Subcutaneous abdominal adipose tissue (tissue), 5 donors: ENCODE data around the gene AGO4.
"Not testable (repeated sequence)": the region's sequence is repeated elsewhere in the genome, so short reads cannot be mapped to it uniquely, and the experiment has no call there.

Source experiments
- H3K27ac ChIP-seq: one replicate; pipeline ENCODE4 v1.7.0; 2013; ENCODE audit warnings: low read depth, mild to moderate bottlenecking, inconsistent platforms, low read length, moderate library complexity
- H3K27me3 ChIP-seq, 5 donors: one replicate each; pipeline ENCODE4 v1.7.0; 2013; ENCODE audit warnings: low read length in 5 of 5, inconsistent platforms in 1 of 5; ENCODE audit not compliant: control insufficient read depth in 5 of 5, insufficient read depth in 4 of 5
- H3K36me3 ChIP-seq, 5 donors: one replicate each; pipeline ENCODE4 v1.7.0; 2013; ENCODE audit warnings: low read length in 5 of 5; ENCODE audit not compliant: control insufficient read depth in 5 of 5, insufficient read depth in 5 of 5
- H3K4me1 ChIP-seq, 5 donors: one replicate each; pipeline ENCODE4 v1.7.0; 2013; ENCODE audit warnings: low read length in 5 of 5, mild to moderate bottlenecking in 3 of 5, moderate library complexity in 1 of 5; ENCODE audit not compliant: control insufficient read depth in 5 of 5, insufficient read depth in 5 of 5
- H3K4me3 ChIP-seq, 5 donors: one replicate each; pipeline ENCODE4 v1.7.0; 2013; ENCODE audit warnings: low read length in 5 of 5, low read depth in 1 of 5
- H3K9ac ChIP-seq, 5 donors: one replicate each; pipeline ENCODE4 v1.7.0; 2013; ENCODE audit warnings: low read length in 5 of 5, mild to moderate bottlenecking in 4 of 5, moderate library complexity in 3 of 5
- H3K9me3 ChIP-seq, 5 donors: one replicate each; pipeline ENCODE4 v1.7.0; 2013; ENCODE audit warnings: low read length in 5 of 5; ENCODE audit not compliant: control insufficient read depth in 5 of 5
- donor health status: healthy.
- donor health status: healthy.
- donor health status: healthy.
- donor health status: healthy.
- donor health status: healthy.

The AGO4 gene

DNA sequence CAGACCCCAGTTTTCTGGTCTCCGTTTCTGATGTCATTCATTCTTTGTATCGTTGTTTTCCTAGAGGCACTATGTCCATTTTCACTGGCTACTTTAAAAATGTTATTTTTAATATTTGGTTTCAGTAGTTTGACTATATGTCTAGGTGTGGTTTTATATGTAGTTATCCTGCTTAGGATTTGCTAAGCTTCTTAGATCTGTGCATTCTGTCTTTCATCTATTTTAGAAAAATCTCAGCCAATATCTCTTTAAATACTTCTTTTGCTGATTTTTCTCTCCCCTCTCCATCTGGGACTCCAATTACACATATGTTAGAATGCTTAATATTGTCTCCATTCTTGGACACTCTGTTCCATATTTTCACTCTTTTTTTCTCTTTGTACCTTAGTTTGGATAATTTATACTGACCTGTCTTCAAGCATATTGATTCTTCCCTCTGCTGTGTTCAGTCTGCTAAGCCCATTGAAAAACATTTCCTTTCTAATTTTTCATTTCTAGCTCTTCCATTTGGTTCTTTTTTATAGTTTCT, 24.7 kb upstream of the AGO4 start:
- Histone ChIP-seq H3K27ac (no peak overlapping the region), H3K9ac (no peak overlapping the region), H3K4me1 (no peaks in the 10 kb centered on the region), H3K9me3 (peaks cover 0 to 5% (median 2%) of the 10 kb centered on the region in 5 donors), H3K4me3 (no peak overlapping the region), H3K36me3 (no peaks in the 10 kb centered on the region), H3K27me3 (no peaks in the 10 kb centered on the region)

GRCh38 chr1:35784364-35784763, 23.5 kb upstream of the AGO4 start:
- not testable (repeated sequence) for H3K27ac ChIP-seq, H3K9me3 ChIP-seq, H3K27me3 ChIP-seq, H3K9ac ChIP-seq, H3K36me3 ChIP-seq, H3K4me1 ChIP-seq, H3K4me3 ChIP-seq

- Histone ChIP-seq H3K4me3 (no peak overlapping the region), H3K4me1 (no peaks in the 10 kb centered on the region), H3K27ac (no peak overlapping the region), H3K9me3 (peaks cover 0 to 4% (median 1%) of the 10 kb centered on the region in 5 donors), H3K27me3 (no peaks in the 10 kb centered on the region), H3K9ac (no peak overlapping the region), H3K36me3 (no peaks in the 10 kb centered on the region)
These were observed 19.7 kb upstream of the AGO4 start for GRCh38 chr1:35788139-35788538.

DNA sequence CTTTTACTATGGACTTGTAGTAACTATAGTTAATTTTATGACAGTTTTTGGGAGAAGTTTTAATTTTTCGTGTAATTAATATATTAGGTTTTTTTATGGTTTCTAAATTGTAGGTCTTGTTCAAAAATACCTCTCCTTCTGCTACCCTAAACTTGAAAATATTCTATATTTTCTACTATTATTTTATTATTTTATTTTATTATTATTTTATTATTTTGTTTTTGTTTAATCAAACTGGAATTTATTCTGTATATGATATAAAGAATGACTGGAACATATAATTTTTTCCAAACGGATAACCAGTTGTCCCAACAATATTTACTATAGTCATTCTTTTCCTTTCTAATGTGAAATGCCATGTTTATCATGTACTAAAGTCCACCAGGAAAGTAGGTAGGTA, 17.1 kb upstream of the AGO4 start:
- H3K4me1 ChIP-seq, result no peaks in the 10 kb centered on the region
- no peaks in the 10 kb centered on the region for H3K36me3 ChIP-seq
- no peak overlapping the region for H3K27ac ChIP-seq
- H3K4me3 ChIP-seq, result no peak overlapping the region
- no peaks in the 10 kb centered on the region for H3K9me3 ChIP-seq
- H3K27me3 ChIP-seq, result no peaks in the 10 kb centered on the region
- no peak overlapping the region for H3K9ac ChIP-seq

- H3K27ac ChIP-seq, result no peak overlapping the region
- no peak overlapping the region for H3K4me3 ChIP-seq
- H3K9ac ChIP-seq, result no peak overlapping the region
- peaks cover 0 to 3% (median 0%) of the 10 kb centered on the region in 5 donors for H3K4me1 ChIP-seq
- H3K9me3 ChIP-seq, result no peaks in the 10 kb centered on the region
- no peaks in the 10 kb centered on the region for H3K36me3 ChIP-seq
- H3K27me3 ChIP-seq, result no peaks in the 10 kb centered on the region
These were observed 12.5 kb upstream of the AGO4 start for GRCh38 chr1:35795295-35795694.

GRCh38 chr1:35797380-35797779, 10.4 kb upstream of the AGO4 start:
- no peaks in the 10 kb centered on the region for H3K9me3 ChIP-seq

GRCh38 chr1:35798019-35798418, 9.8 kb upstream of the AGO4 start:
- H3K9me3 ChIP-seq, H3K27me3 ChIP-seq, H3K4me3 ChIP-seq, H3K9ac ChIP-seq, H3K27ac ChIP-seq, H3K4me1 ChIP-seq, H3K36me3 ChIP-seq: not testable (repeated sequence)

More at GRCh38 chr1:35797380-35797779, 10.4 kb upstream of the AGO4 start:
- Histone ChIP-seq H3K4me1 (peaks cover 0 to 3% (median 0%) of the 10 kb centered on the region in 5 donors), H3K36me3 (no peaks in the 10 kb centered on the region), H3K27me3 (no peaks in the 10 kb centered on the region), H3K9ac (no peak overlapping the region), H3K27ac (no peak overlapping the region), H3K4me3 (no peak overlapping the region)

DNA sequence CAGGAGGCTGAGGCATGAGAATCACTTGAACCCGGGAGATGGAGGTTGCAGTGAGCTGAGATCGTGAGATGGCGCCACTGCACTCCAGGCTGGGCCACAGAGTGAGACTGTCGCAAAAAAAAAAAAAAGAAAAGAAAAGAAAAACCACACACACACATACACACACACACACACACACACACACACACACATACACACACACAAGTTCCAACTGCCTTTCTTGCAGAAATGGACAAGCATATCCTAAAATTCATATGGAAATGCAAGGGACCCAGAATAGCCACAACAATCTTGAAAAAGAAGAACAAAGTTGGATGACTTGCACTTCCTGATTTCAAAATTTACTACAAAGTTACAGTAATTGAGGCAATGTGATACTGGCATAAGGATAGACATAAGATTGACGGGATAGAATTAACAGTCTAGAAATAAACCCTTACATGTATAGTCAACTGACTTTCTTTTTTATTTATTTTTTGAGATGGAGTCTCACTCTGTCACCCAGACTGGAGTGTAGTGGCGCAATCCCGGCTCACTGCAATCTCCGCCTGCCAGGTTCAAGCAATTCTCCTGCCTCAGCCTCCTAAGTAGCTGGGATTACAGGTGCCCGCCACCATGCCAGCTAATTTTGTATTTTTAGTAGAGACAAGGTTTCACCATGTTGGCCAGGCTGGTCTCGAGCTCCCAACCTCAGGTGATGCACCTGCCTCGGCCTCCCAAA, 7.5 kb upstream of the AGO4 start:
- H3K36me3 ChIP-seq, H3K27me3 ChIP-seq, H3K4me1 ChIP-seq, H3K27ac ChIP-seq, H3K4me3 ChIP-seq, H3K9me3 ChIP-seq, H3K9ac ChIP-seq: not testable (repeated sequence)

GRCh38 chr1:35808450-35809113, 766 bp downstream of the AGO4 start:
- peak overlapping the region; percentile 82 for H3K27ac ChIP-seq
- peaks cover 11 to 40% (median 28%) of the 10 kb centered on the region in 5 donors for H3K4me1 ChIP-seq
- peak overlapping the region; percentile 83 to 90 (median 88) for H3K4me3 ChIP-seq
- H3K27me3 ChIP-seq, result no peaks in the 10 kb centered on the region
- H3K9ac ChIP-seq, result peak overlapping the region; percentile 74 to 96 (median 89)
- H3K36me3 ChIP-seq, result no peaks in the 10 kb centered on the region
- H3K9me3 ChIP-seq, result no peaks in the 10 kb centered on the region
